ENCODE data around the gene EDEM2. TPM values are rescaled to one million over a fixed set of nuclear protein-coding genes. Genes with fewer than 3 reads are reported as not detected.

EDEM2 gene
- total RNA-seq, 1 donor, result 37.6 TPM

DNA sequence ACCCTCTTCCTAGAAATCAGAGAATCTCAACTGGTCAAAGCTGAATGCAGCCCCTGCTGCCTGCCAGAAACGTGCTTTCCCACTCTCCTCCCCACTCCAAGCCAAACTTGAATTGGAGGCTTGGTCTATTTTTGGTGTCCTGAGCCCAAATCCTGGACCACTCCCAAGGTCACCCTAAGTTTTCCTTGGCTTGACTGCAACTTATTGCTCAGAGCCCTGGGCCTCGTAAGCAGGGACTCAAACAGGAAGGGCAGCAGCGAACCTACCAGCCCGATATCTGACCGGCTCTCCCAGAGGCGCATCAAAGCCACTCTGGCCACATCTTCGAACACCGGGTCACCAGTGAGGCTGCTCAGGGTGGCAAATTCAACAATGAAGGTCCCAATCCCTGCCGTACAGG, 12.7 kb downstream of the EDEM2 start:
- no peak overlapping the region for H3K4me3 ChIP-seq (ENCODE audit: low read depth, low read length)
- TF ChIP-seq, protein P1, sequence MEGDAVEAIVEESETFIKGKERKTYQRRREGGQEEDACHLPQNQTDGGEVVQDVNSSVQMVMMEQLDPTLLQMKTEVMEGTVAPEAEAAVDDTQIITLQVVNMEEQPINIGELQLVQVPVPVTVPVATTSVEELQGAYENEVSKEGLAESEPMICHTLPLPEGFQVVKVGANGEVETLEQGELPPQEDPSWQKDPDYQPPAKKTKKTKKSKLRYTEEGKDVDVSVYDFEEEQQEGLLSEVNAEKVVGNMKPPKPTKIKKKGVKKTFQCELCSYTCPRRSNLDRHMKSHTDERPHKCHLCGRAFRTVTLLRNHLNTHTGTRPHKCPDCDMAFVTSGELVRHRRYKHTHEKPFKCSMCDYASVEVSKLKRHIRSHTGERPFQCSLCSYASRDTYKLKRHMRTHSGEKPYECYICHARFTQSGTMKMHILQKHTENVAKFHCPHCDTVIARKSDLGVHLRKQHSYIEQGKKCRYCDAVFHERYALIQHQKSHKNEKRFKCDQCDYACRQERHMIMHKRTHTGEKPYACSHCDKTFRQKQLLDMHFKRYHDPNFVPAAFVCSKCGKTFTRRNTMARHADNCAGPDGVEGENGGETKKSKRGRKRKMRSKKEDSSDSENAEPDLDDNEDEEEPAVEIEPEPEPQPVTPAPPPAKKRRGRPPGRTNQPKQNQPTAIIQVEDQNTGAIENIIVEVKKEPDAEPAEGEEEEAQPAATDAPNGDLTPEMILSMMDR (IDR thresholded peaks at IDR 0.05; ENCODE audit: insufficient read depth, low read depth, low read length), result no peak
- DNase-seq (ENCODE audit: low read depth), result no peak

DNA sequence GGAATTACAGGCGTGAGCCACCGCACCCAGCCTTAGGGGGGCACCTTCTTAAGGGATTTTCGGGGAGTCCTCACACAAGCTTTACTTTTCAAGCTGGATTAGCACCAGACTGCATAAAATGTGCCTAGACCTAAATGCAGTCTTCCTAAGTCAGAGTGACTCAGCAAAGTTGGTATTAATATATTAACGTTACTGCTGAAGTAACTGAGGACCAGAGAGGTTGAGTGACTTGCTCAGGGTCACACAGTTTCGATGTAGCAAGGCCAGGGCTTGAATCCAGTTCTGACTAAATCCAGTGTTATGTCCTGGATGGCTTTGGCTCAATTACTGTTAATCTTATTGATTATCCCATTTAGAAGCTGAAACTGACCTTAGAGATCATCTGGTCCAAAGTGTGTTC, 13.4 kb downstream of the EDEM2 start:
- H3K4me3 ChIP-seq (ENCODE audit: low read depth, low read length), result no peak overlapping the region
- DNase-seq (ENCODE audit: low read depth), result no peak
- TF ChIP-seq, protein P1 (IDR thresholded peaks at IDR 0.05; ENCODE audit: insufficient read depth, low read depth, low read length), result no peak

DNA sequence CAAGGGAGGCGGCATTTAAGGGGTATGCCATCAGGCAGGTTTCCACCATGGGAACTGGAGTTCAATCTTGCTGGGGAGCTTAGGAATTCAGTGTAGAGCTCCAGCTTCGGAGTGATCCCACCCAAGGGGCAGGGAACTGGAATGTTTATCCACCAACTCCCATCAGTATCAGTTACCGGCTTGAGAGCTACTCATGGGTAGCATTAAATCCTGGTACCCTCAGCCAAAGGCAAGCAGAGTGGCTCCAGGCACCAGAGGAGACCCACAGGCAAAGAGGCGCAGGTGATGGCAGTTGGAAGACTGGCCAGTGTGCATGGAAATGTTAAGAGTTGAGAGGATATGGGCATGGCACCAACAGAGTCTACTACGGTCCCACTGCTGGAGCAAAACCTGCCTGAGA, 14.1 kb downstream of the EDEM2 start:
- TF ChIP-seq, protein P1 (IDR thresholded peaks at IDR 0.05; ENCODE audit: insufficient read depth, low read depth, low read length), result no peak
- DNase-seq (ENCODE audit: low read depth), result no peak
- no peak overlapping the region for H3K4me3 ChIP-seq (ENCODE audit: low read depth, low read length)

DNA sequence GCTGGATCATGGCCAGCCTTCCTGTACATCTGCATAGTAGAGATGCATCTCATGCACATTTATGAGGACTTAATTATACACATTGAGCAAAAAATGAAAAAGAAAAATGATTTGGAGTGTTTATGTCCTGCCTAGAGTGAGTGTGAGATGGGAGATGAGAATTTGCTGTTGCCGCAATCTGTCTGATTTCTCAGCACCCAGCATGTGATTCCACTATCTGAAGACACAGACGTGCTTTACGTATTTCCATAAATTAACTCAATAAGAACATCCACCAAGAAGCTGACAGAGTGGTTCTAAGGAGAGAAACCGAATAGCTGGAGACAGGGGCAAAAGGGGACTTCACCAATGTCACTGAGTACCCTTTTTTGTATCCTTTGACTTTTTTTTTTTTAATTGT, 15.2 kb downstream of the EDEM2 start:
- TF ChIP-seq, protein P1 (IDR thresholded peaks at IDR 0.05; ENCODE audit: insufficient read depth, low read depth, low read length), result no peak
- DNase-seq (ENCODE audit: low read depth), result no peak
- H3K4me3 ChIP-seq (ENCODE audit: low read depth, low read length), result no peak overlapping the region

DNA sequence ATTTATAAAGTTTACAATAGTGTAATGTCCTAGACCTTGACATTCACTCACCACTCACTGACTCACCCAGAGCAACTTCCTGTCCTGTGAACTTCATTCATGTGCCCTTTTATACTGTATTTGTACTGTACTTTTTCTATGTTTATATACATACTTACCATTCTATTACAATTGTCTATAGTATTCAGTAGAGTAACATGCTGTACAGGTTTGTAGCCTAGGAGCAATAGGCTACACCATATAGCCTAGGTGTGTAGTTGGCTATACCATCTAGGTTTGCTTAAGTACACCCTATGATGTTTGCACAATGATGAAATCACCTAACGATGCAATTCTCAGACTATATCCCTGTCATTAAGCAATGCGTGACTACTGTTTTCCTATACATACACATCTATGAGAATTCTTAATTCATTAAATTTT, 17.5 kb downstream of the EDEM2 start:
- DNase-seq (ENCODE audit: low read depth), result peak; percentile 28
- TF ChIP-seq, protein P1 (IDR thresholded peaks at IDR 0.05; ENCODE audit: insufficient read depth, low read depth, low read length), result no peak
- H3K4me3 ChIP-seq (ENCODE audit: low read depth, low read length), result no peak overlapping the region

DNA sequence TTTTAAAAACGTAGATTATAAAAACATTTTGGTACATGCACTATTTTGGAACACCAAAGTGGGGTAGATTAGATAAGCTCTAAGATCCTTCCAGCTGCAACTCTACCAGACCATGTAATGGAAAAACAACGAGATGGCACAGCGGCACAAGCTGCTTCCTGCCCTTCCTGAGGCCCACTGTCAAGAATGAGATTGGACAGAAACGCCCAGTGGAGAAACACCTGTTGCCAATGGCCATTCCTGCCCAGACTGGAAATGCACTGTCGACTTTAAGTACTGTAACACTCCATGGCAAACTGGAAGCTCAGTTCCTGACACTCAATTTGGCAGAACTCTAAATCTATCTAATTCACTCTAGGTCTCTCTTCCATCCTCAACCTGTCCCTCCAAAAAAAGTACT, 21.4 kb downstream of the EDEM2 start:
- DNase-seq (ENCODE audit: low read depth), result no peak
- TF ChIP-seq, protein P1 (IDR thresholded peaks at IDR 0.05; ENCODE audit: insufficient read depth, low read depth, low read length), result no peak
- no peak overlapping the region for H3K4me3 ChIP-seq (ENCODE audit: low read depth, low read length)

DNA sequence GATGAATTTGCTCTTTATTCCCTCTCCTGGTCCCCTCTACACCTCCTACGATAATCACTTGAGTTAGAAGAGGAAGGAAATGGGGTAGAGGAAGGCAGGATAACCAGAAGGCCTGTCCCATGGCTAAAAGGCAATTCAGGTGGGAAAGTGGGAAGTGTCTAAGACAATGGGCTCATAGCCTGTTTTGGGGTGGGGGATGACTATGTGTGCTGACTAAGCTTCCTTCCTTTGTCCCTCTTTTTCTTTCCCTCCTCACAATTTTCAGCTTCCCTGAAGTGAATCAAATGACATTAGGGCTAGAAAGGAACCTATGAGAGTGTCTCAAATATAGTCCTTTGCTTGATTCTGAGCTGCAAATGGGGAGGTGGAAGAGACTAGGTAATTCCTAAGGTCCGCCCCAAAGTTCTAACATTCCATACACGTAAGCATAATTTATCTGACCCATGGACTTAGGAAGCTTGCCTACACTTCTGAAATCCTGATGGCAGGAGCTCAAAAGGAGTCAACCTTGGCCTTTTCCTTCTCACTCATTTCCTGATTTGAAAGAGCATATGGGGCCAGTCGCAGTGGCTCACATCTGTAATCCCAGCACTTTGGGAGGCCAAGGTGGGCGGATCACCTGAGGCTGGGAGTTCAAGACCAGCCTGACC, 24.3 kb downstream of the EDEM2 start:
- TF ChIP-seq, protein P1 (IDR thresholded peaks at IDR 0.05; ENCODE audit: insufficient read depth, low read depth, low read length), result no peak
- DNase-seq (ENCODE audit: low read depth), result no peak
- no peak overlapping the region for H3K4me3 ChIP-seq (ENCODE audit: low read depth, low read length)

Data from fibroblast of villous mesenchyme (primary cell).